ENCODE data around the gene CACFD1. TPM values are rescaled to one million over a fixed set of nuclear protein-coding genes. Genes with fewer than 3 reads are reported as not detected.
A peak's percentile ranks its signal among the peaks of the same experiment; 100 is the strongest.

CACFD1 gene
- total and polyA plus RNA-seq, 7 donors: 6.7 to 44.6 (median 13.4) TPM

DNA sequence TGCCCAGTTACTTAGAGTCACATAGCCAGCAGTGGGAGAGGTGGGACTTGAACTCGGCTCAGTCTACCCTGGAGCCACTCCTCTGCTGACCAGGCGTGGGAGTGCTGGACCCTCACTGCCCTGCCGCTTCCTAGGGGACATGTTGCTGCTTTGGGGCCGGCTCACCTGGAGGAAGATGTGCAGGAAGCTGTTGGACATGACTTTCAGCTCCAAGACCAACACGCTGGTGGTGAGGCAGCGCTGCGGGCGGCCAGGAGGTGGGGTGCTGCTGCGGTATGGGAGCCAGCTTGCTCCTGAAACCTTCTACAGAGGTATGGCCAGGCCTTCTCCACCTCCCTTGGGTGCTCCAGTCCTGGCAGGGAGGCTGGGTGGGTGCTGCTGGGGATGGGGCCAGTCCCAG is 3.4 kb upstream of the CACFD1 start:
- no peaks in the 10 kb centered on the region for H3K27me3 ChIP-seq
- no peak overlapping the region for H3K4me3 ChIP-seq
- no peaks in the 10 kb centered on the region for H3K9me3 ChIP-seq
- H3K27ac ChIP-seq: no peak overlapping the region
- no peak for DNase-seq
- intact Hi-C loops (cut with DNase I): no loop called here
- TF ChIP-seq, protein P1, sequence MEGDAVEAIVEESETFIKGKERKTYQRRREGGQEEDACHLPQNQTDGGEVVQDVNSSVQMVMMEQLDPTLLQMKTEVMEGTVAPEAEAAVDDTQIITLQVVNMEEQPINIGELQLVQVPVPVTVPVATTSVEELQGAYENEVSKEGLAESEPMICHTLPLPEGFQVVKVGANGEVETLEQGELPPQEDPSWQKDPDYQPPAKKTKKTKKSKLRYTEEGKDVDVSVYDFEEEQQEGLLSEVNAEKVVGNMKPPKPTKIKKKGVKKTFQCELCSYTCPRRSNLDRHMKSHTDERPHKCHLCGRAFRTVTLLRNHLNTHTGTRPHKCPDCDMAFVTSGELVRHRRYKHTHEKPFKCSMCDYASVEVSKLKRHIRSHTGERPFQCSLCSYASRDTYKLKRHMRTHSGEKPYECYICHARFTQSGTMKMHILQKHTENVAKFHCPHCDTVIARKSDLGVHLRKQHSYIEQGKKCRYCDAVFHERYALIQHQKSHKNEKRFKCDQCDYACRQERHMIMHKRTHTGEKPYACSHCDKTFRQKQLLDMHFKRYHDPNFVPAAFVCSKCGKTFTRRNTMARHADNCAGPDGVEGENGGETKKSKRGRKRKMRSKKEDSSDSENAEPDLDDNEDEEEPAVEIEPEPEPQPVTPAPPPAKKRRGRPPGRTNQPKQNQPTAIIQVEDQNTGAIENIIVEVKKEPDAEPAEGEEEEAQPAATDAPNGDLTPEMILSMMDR (IDR thresholded peaks at IDR 0.05): no peak
- no peak for TF ChIP-seq EP300 (IDR thresholded peaks at IDR 0.05)
- TF ChIP-seq POLR2AphosphoS5 (IDR thresholded peaks at IDR 0.05): no peak
- no peak for TF ChIP-seq POLR2A (IDR thresholded peaks at IDR 0.05)
- peaks cover 0 to 21% (median 18%) of the 10 kb centered on the region in 4 donors for H3K4me1 ChIP-seq
- WGBS, 2 donors: 94 to 95% methylated on average over 9 of the region's 9 CpGs
- no peaks in the 10 kb centered on the region for H3K36me3 ChIP-seq

DNA sequence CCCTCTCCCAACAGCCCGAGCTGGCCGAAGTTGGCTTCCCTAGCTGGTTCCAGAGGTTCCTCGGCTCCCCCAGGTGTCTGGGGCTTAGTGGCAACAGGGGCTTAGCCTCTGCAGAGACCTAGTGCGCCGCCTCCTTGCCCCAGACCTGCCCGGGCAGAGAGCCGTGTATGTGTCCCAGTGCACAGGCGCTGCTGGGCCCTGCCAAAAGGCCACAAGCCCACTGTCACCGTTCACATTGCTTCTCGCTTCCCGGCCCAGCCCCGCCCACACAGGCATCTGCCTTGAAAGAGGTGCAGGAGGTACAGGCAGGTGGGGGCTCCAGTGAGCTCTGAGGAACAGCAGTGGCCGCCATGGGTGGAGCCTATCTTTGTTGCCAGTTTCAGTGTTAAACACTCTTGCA is 2.5 kb upstream of the CACFD1 start:
- H3K9me3 ChIP-seq: no peaks in the 10 kb centered on the region
- peaks cover 0 to 21% (median 18%) of the 10 kb centered on the region in 4 donors for H3K4me1 ChIP-seq
- H3K27me3 ChIP-seq: no peaks in the 10 kb centered on the region
- DNase-seq: no peak
- H3K27ac ChIP-seq: no peak overlapping the region
- no peak for TF ChIP-seq EP300 (IDR thresholded peaks at IDR 0.05)
- TF ChIP-seq POLR2A (IDR thresholded peaks at IDR 0.05): no peak
- TF ChIP-seq, protein P1 (IDR thresholded peaks at IDR 0.05): no peak
- no peak for TF ChIP-seq POLR2AphosphoS5 (IDR thresholded peaks at IDR 0.05)
- WGBS, 2 donors: 84 to 91% methylated on average over 13 of the region's 13 CpGs
- H3K4me3 ChIP-seq: no peak overlapping the region
- intact Hi-C loops (cut with DNase I): no loop called here
- no peaks in the 10 kb centered on the region for H3K36me3 ChIP-seq

DNA sequence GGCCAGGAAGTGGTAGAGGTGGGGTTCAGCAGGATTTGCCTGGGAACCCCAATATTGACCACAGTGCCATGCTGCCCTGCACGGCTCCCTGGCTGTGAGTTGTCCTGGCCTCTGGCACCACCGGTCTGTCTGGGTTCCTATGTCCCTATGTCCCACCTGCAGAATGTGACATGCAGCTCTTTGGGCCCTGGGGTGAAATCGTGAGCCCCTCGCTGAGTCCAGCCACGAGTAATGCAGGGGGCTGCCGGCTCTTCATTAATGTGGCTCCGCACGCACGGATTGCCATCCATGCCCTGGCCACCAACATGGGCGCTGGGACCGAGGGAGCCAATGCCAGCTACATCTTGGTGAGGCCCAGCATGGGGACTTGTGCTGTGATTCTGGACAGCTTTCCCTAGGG is 2.0 kb upstream of the CACFD1 start:
- intact Hi-C loops (cut with DNase I): loop anchor here (2.0 kb wide), 2 partner anchors 39 to 81 kb away; partner anchors contain the start of genes REXO4, STKLD1 and SURF4
- Histone ChIP-seq H3K27me3 (no peaks in the 10 kb centered on the region), H3K27ac (no peak overlapping the region), H3K36me3 (no peaks in the 10 kb centered on the region), H3K4me1 (peaks cover 0 to 21% (median 18%) of the 10 kb centered on the region in 4 donors), H3K4me3 (no peak overlapping the region), H3K9me3 (no peaks in the 10 kb centered on the region)
- 96% methylated on average over 11 of the region's 11 CpGs for whole genome bisulfite sequencing, 2 donors
- no peak for DNase-seq
- TF ChIP-seq, protein P1 (IDR thresholded peaks at IDR 0.05): no peak
- TF ChIP-seq POLR2A (IDR thresholded peaks at IDR 0.05): no peak
- TF ChIP-seq POLR2AphosphoS5 (IDR thresholded peaks at IDR 0.05): no peak
- TF ChIP-seq EP300 (IDR thresholded peaks at IDR 0.05): no peak

DNA sequence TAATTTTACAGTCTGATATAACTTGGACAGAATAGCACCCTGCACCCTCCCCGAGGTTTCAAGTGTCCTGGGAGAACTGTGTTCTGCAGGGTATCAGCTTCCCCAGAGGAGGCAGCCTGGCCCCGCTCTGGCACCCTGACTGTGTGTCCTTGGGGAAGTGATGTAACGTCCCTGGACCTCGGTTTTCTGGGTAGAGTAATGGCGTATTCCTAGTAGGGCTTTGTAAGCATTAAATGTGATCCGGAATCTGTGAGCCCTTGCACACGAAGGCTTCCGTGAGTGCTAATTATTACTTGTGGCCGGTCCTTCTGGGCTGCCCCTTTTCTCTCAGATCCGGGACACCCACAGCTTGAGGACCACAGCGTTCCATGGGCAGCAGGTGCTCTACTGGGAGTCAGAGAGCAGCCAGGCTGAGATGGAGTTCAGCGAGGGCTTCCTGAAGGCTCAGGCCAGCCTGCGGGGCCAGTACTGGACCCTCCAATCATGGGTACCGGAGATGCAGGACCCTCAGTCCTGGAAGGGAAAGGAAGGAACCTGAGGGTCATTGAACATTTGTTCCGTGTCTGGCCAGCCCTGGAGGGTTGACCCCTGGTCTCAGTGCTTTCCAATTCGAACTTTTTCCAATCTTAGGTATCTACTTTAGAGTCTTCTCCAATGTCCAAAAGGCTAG is 1.0 kb upstream of the CACFD1 start:
- intact Hi-C loops (cut with DNase I): loop anchor here (2.0 kb wide), 2 partner anchors 40 to 82 kb away; partner anchors contain the start of genes REXO4, STKLD1 and SURF4
- peak overlapping the region; percentile 92 to 97 (median 95) for H3K27ac ChIP-seq
- TF ChIP-seq, protein P1 (IDR thresholded peaks at IDR 0.05): no peak
- TF ChIP-seq EP300 (IDR thresholded peaks at IDR 0.05) (no peak), POLR2AphosphoS5 (IDR thresholded peaks at IDR 0.05) (no peak), POLR2A (IDR thresholded peaks at IDR 0.05) (no peak)
- peak overlapping the region in 3 of 4 donors; percentile 78 to 91 (median 89) for H3K4me3 ChIP-seq
- peaks cover 0 to 21% (median 18%) of the 10 kb centered on the region in 4 donors for H3K4me1 ChIP-seq
- no peak for DNase-seq
- H3K36me3 ChIP-seq: no peaks in the 10 kb centered on the region
- 63 to 74% methylated on average over 16 of the region's 16 CpGs for WGBS, 2 donors
- H3K27me3 ChIP-seq: no peaks in the 10 kb centered on the region
- no peaks in the 10 kb centered on the region for H3K9me3 ChIP-seq

Measured in sigmoid colon (tissue), 7 donors.